IPS DF 6.9 (cell line): ENCODE measurements around the gene DLX2.

Experiments
- DNase-seq: peaks from one replicate; pipeline ENCODE4 v3.0.0-alpha.2; 2013; ENCODE audit warnings: low read depth, low spot score
- H3K27ac ChIP-seq: one replicate; pipeline ENCODE4 v1.5.1; 2013; ENCODE audit warnings: low read length, control low read depth
- H3K27me3 ChIP-seq: 2 replicates; pipeline ENCODE4 v1.6.1; 2013; ENCODE audit warnings: mild to moderate bottlenecking, low read length; ENCODE audit not compliant: control insufficient read depth, insufficient read depth
- H3K36me3 ChIP-seq: 2 replicates; pipeline ENCODE4 v1.6.1; 2013; ENCODE audit warnings: low read length; ENCODE audit not compliant: control insufficient read depth, insufficient read depth
- H3K4me1 ChIP-seq: 2 replicates; pipeline ENCODE4 v1.6.1; 2013; ENCODE audit warnings: low read length; ENCODE audit not compliant: control insufficient read depth, insufficient read depth
- H3K4me3 ChIP-seq: 2 replicates; pipeline ENCODE4 v1.5.1; 2013; ENCODE audit warnings: mild to moderate bottlenecking, low read length
- H3K9me3 ChIP-seq: 2 replicates; pipeline ENCODE4 v1.6.1; 2013; ENCODE audit warnings: low read length, inconsistent platforms; ENCODE audit not compliant: control insufficient read depth, insufficient read depth
- WGBS: extraction: QIAGEN DNeasy Blood & Tissue Kit; methylation state at CpG from one replicate; pipeline ENCODE4 v1.1.7; 2013; ENCODE audit warnings: mixed read lengths, missing lambda C conversion rate; ENCODE audit not compliant: insufficient read length, insufficient coverage; 5-methylcytosine and 5-hydroxymethylcytosine counted together

The DLX2 gene

DNA sequence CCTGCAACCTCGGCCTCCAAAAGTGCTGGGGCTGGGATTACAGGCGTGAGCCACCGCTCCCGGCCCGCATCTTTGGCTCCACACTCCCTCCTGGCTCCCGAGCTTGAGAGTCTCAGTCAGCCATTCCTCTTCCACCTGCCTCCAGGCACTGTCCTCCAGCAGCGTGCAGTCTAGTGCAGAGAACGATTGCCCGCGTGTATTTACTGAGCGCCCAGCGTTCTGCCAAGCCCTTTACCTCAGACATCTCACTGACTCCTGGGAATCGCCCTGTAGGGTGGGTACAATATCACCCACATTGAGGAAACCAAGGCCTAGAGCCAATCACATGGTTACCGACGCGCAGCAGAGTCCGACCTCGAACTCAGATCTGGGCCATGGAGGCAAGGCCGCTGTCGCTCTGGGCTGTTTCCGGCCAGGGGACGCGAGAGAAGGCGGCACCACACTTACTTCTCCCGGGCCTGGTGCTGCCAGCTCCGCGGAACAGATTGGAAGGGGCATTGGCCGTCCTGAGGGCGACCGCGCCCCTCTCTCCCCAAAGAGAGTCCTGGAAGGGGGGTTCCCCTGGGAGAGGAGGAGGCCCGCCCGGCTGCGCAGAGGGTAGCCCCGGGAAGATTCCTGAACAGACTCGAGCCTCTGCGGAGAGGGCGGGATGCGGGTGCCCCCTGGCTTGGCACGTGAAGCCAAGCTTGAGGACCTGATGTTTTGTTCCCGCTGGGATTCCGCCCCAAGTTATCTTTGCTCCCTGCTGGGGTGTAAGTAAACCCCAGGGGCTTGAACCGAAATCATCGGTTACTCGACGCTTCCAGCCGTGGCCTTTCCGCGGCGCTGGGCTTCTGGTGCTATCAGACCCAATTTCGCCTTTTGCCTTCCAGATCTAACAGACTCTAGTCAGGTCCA, 5.2 kb upstream of the DLX2 start:
- DNase-seq = no peak
- WGBS = no CpG with 5 or more reads among the region's 51 CpGs
- H3K4me3 ChIP-seq = no peak overlapping the region

DNA sequence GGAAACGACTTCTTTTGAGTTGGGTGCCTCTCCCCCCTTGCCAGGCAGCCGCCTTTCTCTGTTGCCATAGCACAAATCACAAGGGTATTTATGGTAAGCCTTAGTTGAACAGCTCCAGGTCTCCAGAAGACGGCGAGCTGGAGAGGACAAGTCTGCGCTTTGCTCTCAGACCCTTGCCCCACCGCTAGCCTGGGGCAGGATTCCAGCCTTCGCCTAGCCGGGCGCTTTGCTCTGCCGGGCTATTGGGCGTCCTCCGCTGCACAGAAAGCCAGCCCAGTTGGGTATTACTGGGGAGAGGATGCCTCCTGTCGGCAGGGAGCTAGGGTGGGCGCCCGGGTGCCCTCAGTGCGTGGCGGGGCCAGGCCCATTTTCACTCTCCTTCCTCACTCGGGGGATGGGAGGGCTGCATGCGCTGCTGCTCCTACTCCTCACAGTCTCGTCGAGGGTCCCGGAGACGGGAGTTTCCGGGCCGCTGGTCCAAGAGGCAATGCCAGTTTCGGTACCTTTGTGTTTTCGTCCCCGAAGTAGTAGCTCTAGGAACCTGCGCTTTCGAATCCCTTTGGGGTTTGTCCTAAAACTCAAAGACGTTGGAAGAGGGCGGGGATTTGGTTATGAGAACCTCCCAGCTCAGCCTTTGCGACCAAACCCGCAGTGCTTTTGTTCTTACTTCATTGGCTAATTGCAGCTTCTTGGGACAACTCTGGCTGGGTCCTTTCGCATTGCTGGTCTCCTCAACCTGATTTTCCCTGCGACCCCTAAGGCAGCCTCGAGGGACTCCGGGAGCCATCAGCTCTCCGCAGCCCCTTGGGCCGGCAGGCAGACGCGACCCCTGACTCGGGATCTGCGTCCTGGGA, 3.6 kb upstream of the DLX2 start:
- H3K9me3 ChIP-seq = no peaks in the 10 kb centered on the region
- H3K27me3 ChIP-seq = peaks cover 73% of the 10 kb centered on the region
- H3K4me3 ChIP-seq = peak overlapping the region; percentile 2; the same call in 1 of the 2 replicates
- WGBS = no CpG with 5 or more reads among the region's 44 CpGs
- DNase-seq = no peak
- peaks cover 12% of the 10 kb centered on the region for H3K4me1 ChIP-seq
- H3K36me3 ChIP-seq = no peaks in the 10 kb centered on the region
- no peak overlapping the region for H3K27ac ChIP-seq

More for the DNA sequence above, 5.2 kb upstream of the DLX2 start:
- Histone ChIP-seq H3K9me3 (no peaks in the 10 kb centered on the region), H3K36me3 (no peaks in the 10 kb centered on the region), H3K27me3 (peaks cover 66% of the 10 kb centered on the region), H3K27ac (no peak overlapping the region), H3K4me1 (peaks cover 10% of the 10 kb centered on the region)

DNA sequence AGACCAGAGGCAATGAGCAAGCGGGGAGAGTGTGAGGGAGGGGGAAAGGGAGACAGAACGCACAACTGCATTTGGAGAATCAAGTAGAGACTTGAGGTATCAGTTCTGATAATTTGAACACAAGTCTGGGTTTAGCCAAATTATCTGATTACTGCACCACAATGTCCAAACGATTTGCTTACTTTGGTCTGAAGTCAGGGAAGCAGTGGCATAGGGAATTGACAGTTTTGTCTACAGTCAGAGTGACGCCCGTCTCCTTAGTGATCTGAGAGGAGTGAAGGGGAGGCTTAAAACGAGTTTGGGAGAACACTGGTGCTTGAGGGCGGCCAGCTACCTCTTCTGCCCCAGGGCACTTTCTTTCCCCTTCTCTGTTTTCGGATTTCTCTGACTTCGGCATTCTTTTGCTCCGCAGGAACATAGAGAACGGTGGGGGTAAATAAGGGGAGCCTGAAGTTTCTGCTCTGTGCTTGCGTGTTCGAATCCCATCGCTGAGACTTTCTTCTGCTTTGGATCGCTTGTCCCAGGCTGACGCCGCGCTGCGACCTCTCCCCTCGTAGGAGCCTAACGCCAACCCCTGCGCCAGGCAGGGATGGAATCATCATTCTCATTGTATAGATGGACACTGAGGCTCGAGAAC, 2.9 kb upstream of the DLX2 start:
- H3K27ac ChIP-seq = no peak overlapping the region
- H3K4me3 ChIP-seq = peak overlapping the region; percentile 2; the same call in 1 of the 2 replicates
- H3K9me3 ChIP-seq = no peaks in the 10 kb centered on the region
- H3K27me3 ChIP-seq = peaks cover 80% of the 10 kb centered on the region
- peaks cover 12% of the 10 kb centered on the region for H3K4me1 ChIP-seq
- no peaks in the 10 kb centered on the region for H3K36me3 ChIP-seq
- DNase-seq = no peak
- no CpG with 5 or more reads among the region's 23 CpGs for WGBS

DNA sequence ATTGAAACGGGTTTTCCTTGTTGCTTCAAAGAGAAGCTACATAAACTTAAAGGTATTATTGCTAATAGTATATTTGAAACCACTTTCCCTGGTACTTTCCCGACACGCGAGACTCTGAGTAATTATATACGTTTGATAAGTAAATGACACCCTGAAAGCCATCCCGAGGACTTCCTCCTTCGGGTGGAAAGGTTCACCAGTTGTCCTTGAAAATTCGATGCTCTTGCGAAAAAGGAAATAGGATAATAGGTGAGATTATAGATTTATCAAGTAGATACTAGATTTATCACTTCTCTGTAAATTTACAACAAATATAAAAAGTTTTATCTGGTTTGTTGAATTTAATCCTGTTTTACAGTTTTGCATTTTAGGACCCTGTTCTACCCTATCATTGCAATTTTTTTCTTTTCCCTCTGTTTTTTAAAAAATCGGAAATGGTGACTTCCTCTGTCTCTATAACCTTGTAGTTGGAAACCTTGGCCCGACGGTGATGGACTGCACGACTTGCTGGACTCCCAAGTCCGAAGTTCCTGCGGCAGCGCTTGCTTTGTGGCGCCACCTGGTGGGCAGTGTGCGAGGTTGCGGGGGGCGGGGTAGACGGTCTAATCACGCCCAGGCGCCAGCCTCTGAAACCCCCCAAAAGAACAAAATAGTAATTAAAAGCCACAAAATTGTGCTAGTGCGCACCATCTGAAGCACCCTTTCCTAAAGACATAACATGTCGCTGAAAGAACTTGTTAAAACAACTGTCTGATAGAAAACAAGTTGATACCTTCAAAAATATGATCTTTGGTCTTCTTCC, 972 bp upstream of the DLX2 start:
- no peaks in the 10 kb centered on the region for H3K9me3 ChIP-seq
- H3K27ac ChIP-seq = no peak overlapping the region
- H3K36me3 ChIP-seq = no peaks in the 10 kb centered on the region
- no peak overlapping the region for H3K4me3 ChIP-seq
- no peak for DNase-seq
- peaks cover 9% of the 10 kb centered on the region for H3K4me1 ChIP-seq
- H3K27me3 ChIP-seq = peaks cover 78% of the 10 kb centered on the region
- WGBS = no CpG with 5 or more reads among the region's 25 CpGs

DNA sequence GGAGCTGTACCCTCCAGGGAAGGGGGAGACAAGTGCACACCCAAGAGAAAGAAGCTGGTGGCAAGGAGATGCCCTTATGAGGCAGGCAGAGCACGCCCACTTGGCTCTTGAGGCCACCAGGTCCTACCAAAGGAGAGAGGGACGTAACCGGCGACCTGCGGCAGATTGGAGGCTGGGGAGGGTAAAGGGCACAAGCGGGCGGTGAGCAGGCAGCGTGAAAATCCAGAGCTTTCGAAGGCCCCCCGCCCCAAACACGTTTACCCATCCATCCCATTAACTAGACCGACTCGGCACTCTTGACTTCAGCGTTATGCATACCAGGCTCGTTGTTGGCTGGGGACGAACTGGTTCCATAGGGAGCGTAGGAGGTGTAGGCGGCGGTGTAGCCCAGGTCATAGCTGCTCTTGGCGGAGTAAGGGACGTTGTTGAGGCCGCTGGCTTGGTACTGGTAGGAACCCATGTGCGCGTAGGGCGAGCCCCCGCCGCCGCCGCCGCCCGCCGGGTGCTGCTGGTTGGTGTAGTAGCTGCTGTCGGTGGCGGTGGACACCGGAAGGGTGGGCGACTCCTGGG, 794 bp downstream of the DLX2 start:
- no peak for DNase-seq
- no peaks in the 10 kb centered on the region for H3K36me3 ChIP-seq
- H3K27ac ChIP-seq = no peak overlapping the region
- WGBS = no CpG with 5 or more reads among the region's 36 CpGs
- peaks cover 79% of the 10 kb centered on the region for H3K27me3 ChIP-seq
- peaks cover 6% of the 10 kb centered on the region for H3K4me1 ChIP-seq
- no peaks in the 10 kb centered on the region for H3K9me3 ChIP-seq
- H3K4me3 ChIP-seq = peak overlapping the region; percentile 25; the same call in 1 of the 2 replicates

DNA sequence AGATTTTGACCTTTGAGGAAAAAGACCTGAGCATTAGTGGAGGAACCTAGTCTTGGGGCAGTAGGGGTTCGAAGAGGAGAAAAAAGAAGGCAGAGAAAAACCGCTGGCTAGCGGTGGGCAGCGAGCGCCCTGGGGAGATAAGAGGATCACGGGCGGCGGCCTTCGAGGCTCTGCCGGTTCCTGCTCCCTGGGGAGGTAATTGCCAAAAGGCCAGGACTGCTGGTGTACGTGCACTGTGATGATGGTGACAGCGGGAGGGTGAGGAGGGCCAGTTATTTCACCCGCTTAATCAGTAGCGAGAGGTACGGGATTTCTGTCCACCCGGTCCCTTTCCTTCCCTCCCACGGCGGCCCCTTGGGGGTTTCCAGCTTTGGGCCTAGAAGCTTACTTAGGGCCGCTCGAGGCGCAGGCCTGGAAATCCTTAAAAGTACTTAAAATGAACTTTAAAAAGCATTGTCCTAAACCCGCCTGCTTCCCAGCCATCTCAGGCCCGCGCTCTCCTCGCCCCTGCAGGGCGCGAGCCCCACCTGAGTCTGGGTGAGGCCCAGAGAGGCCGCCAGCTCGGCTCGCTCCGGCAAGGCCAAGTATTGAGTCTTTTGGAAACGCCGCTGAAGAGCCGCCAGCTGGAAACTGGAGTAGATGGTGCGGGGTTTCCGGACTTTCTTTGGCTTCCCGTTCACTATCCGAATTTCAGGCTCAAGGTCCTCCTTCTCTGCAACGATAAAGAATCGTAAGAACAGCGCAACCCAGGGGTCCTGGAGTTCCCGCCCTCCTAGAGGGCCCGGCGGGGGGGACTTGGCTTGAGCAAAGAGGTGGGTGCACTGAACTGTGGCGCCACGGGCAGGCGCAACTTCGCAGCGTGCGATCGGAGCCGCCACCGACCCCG, 1.5 kb downstream of the DLX2 start:
- H3K27ac ChIP-seq = no peak overlapping the region

DNA sequence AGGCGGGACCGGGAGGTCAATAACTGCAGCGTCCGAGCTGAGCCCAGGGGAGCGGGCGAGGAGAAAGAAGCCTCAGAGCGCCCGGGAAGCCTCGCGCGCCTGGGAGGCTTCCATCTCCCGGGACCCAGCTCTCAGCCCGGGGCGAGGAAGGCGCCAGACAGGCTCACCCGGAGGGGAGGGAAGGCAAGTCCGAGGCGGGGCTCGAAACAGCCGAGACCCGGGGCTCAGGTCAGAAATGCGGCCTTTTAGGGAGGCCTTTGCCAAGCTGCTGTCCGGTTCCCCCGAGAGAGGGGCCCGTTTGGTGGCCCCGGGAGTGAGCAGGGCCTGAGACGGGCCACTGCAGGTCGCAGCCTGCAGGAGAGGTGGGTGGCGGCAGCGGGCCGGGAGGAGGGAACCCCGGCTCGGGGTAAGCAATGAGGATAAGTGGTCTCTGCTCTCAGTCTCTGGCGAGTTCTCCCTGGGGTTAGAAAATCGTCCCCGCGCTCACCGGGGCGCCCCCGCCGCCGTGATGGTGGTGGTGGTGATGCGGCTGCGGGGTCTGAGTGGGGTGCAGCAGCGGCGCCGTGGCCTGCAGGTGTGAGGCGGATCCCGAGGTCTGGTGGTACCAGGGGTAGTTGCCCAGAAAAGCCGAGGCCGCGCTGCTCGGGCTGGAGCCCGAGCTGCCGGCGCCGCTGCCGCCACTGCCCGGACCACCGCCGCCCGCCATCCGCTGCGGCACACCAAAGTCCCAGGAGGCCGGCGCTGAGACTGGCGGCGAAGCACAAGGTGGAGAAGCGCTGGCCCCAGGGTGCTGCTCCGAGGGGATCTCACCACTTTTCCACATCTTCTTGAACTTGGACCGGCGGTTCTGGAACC, 2.4 kb downstream of the DLX2 start:
- Histone ChIP-seq H3K36me3 (no peaks in the 10 kb centered on the region), H3K4me3 (no peak overlapping the region), H3K9me3 (no peaks in the 10 kb centered on the region), H3K27me3 (peaks cover 78% of the 10 kb centered on the region), H3K4me1 (peaks cover 5% of the 10 kb centered on the region), H3K27ac (no peak overlapping the region)
- no CpG with 5 or more reads among the region's 72 CpGs for WGBS
- DNase-seq = no peak

More for the DNA sequence above, 1.5 kb downstream of the DLX2 start:
- H3K27me3 ChIP-seq = peaks cover 78% of the 10 kb centered on the region
- no peaks in the 10 kb centered on the region for H3K9me3 ChIP-seq
- no peak for DNase-seq
- no peak overlapping the region for H3K4me3 ChIP-seq
- peaks cover 6% of the 10 kb centered on the region for H3K4me1 ChIP-seq
- no CpG with 5 or more reads among the region's 54 CpGs for WGBS
- H3K36me3 ChIP-seq = no peaks in the 10 kb centered on the region

DNA sequence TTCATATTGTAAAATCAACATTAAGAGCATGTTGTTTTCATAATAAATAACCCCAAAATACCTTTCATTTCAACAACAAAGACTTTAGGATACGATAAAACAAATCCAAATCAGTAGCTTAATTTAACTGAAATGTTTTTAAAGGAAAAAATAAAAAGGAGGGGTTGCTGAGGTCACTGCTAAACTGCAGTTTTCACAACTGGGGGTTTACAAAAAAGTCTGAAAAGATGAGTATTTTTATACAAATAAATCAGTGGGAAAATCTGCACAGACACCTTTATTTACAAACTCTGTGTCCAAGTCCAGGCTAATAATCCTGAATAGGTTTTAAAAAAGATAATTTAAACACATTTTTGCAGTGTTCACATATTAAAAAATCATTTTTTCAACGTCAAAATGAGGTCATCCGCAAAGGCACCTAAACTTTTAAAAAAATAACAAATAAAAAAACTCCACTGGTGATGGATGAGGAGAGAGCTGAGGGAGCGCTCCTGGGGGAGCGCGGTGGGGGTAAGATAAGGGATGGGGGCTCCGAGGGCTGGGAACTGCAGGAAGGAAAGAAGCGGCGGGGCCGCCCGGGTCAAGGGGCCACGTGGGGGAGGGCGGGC, 3.1 kb downstream of the DLX2 start:
- Histone ChIP-seq H3K9me3 (no peaks in the 10 kb centered on the region), H3K36me3 (no peaks in the 10 kb centered on the region), H3K4me1 (peaks cover 5% of the 10 kb centered on the region), H3K27me3 (peaks cover 76% of the 10 kb centered on the region), H3K27ac (no peak overlapping the region), H3K4me3 (no peak overlapping the region)
- DNase-seq = no peak
- no CpG with 5 or more reads among the region's 13 CpGs for WGBS
